H1 (cell line): ENCODE measurements around the gene SEC14L5. TPM values are rescaled to one million over a fixed set of nuclear protein-coding genes. Genes with fewer than 3 reads are reported as not detected.

Experiments used
- CTCF ChIA-PET: fragments of 300-600 bp; sonication (Branson Sonifier 250); formaldehyde crosslinking; loops from one replicate; lab custom pipeline; 2021; ENCODE audit not compliant: partially characterized antibody; lab: Charles Lee
- POLR2A ChIA-PET: fragments of 300-600 bp; sonication (Branson Sonifier 250); formaldehyde crosslinking; loops from one replicate; lab custom pipeline; 2021; ENCODE audit warnings: inconsistent platforms; ENCODE audit not compliant: partially characterized antibody; lab: Charles Lee
- DNase-seq, 2 experiments: peaks; one replicate each; pipeline versions ENCODE4 v3.0.0 to v3.0.0-alpha.2; 2010 to 2022; ENCODE audit warnings: low spot score in 2 of 2, low read depth in 1 of 2, mixed read lengths in 1 of 2
- FAIRE-seq: peaks from 2 replicates; lab custom pipeline; 2011; peaks lifted over from hg19 to GRCh38; lab: Jason Lieb, UNC
- H2AFZ ChIP-seq: 2 replicates; pipeline ENCODE4 v1.8.1; 2012; ENCODE audit warnings: low read length, inconsistent platforms
- H2AK5ac ChIP-seq: 2 replicates; pipeline ENCODE4 v1.6.1; 2013; ENCODE audit warnings: low read depth, low read length
- H2BK120ac ChIP-seq: replicated peaks from 2 replicates; pipeline ENCODE3; 2013; ENCODE audit warnings: low read depth, low read length, inconsistent platforms
- H2BK12ac ChIP-seq: 2 replicates; pipeline ENCODE4 v1.6.1; 2013; ENCODE audit warnings: low read depth, low read length
- H2BK15ac ChIP-seq: 2 replicates; pipeline ENCODE4 v1.6.1; 2013; ENCODE audit warnings: low read length
- H2BK20ac ChIP-seq: 2 replicates; pipeline ENCODE4 v1.6.1; 2013; ENCODE audit warnings: low read length
- H2BK5ac ChIP-seq: 2 replicates; pipeline ENCODE4 v1.6.1; 2013; ENCODE audit warnings: low read depth, low read length
- H3K14ac ChIP-seq: 2 replicates; pipeline ENCODE4 v1.6.1; 2013; ENCODE audit warnings: inconsistent platforms; ENCODE audit not compliant: insufficient read length
- H3K18ac ChIP-seq: 2 replicates; pipeline ENCODE4 v1.6.1; 2013; ENCODE audit warnings: low read length; ENCODE audit errors: extremely low read depth
- H3K23ac ChIP-seq: 2 replicates; pipeline ENCODE4 v1.6.1; 2013; ENCODE audit warnings: inconsistent platforms; ENCODE audit not compliant: insufficient read length
- H3K23me2 ChIP-seq: 2 replicates; pipeline ENCODE4 v1.6.1; 2013; ENCODE audit warnings: low read depth, low read length
- H3K27ac ChIP-seq: 2 replicates; pipeline ENCODE4 v1.6.1; 2011; ENCODE audit warnings: low read depth, low read length, inconsistent platforms
- H3K27me3 ChIP-seq, 4 experiments: replicated peaks in 1 of 4; 1 replicate in 1 of 4; 2 replicates in 3 of 4; pipeline versions ENCODE4 v1.6.1 to v1.8.1; 2011 to 2013; ENCODE audit warnings: low read length in 3 of 4, mild to moderate bottlenecking in 3 of 4, inconsistent platforms in 2 of 4, mixed read lengths in 2 of 4, moderate library complexity in 1 of 4; ENCODE audit not compliant: control insufficient read depth in 3 of 4, insufficient read depth in 3 of 4; ENCODE audit errors: extremely low read depth in 1 of 4
- H3K36me3 ChIP-seq, 4 experiments: 2 replicates each; pipeline versions ENCODE4 v1.6.1 to v1.8.1; 2011 to 2013; ENCODE audit warnings: mild to moderate bottlenecking in 4 of 4, low read length in 3 of 4, moderate library complexity in 2 of 4, control low read depth in 1 of 4, inconsistent platforms in 1 of 4; ENCODE audit not compliant: insufficient read depth in 4 of 4, control insufficient read depth in 2 of 4
- H3K4ac ChIP-seq: replicated peaks from 2 replicates; pipeline ENCODE3; 2013; ENCODE audit warnings: low read length, low read depth, mixed read lengths, inconsistent platforms; ENCODE audit not compliant: insufficient read length
- H3K4me1 ChIP-seq, 4 experiments: replicated peaks in 1 of 4; 1 replicate in 1 of 4; 2 replicates in 3 of 4; pipeline versions ENCODE4 v1.6.1 to v1.8.1; 2011 to 2013; ENCODE audit warnings: low read length in 3 of 4, inconsistent platforms in 2 of 4, mixed read lengths in 1 of 4; ENCODE audit not compliant: insufficient read depth in 4 of 4, control insufficient read depth in 3 of 4
- H3K4me2 ChIP-seq, 2 experiments: 2 replicates each; pipeline versions ENCODE4 v1.6.1 to v1.8.1; 2011 to 2013; ENCODE audit warnings: low read depth in 2 of 2, low read length in 2 of 2, control low read depth in 1 of 2, inconsistent platforms in 1 of 2, mild to moderate bottlenecking in 1 of 2; ENCODE audit not compliant: insufficient read depth in 1 of 2
- H3K4me3 ChIP-seq, 4 experiments: fragments of 200-600, 300-600 bp in 1 of 4; sonication (generic), shearing (Covaris generic), sonication (Bioruptor Twin) in 1 of 4; 2 replicates each; pipeline versions ENCODE4 v1.5.1 to v1.8.1; 2011 to 2016; ENCODE audit warnings: low read length in 4 of 4, low read depth in 3 of 4, control low read depth in 2 of 4, inconsistent platforms in 2 of 4, mild to moderate bottlenecking in 2 of 4, mixed read lengths in 1 of 4, moderate library complexity in 1 of 4; ENCODE audit not compliant: insufficient read depth in 2 of 4; ENCODE audit errors: extremely low read depth in 1 of 4
- H3K56ac ChIP-seq: replicated peaks from 2 replicates; pipeline ENCODE3; 2013; ENCODE audit warnings: low read depth, mild to moderate bottlenecking, mixed read lengths, low read length, inconsistent platforms; ENCODE audit not compliant: insufficient read length
- H3K79me1 ChIP-seq: 2 replicates; pipeline ENCODE4 v1.6.1; 2013; ENCODE audit warnings: low read depth, low read length, control low read depth
- H3K79me2 ChIP-seq, 2 experiments: 2 replicates each; pipeline versions ENCODE4 v1.6.1 to v1.8.1; 2012 to 2013; ENCODE audit warnings: low read length in 2 of 2, mild to moderate bottlenecking in 2 of 2, inconsistent platforms in 1 of 2; ENCODE audit not compliant: insufficient read depth in 2 of 2, control insufficient read depth in 1 of 2
- H3K9ac ChIP-seq, 4 experiments: replicated peaks in 1 of 4; 1 replicate in 1 of 4; 2 replicates in 3 of 4; pipeline versions ENCODE4 v1.6.1 to v1.8.1; 2011 to 2013; ENCODE audit warnings: low read depth in 3 of 4, low read length in 3 of 4, control low read depth in 2 of 4, mild to moderate bottlenecking in 2 of 4, moderate library complexity in 2 of 4, inconsistent platforms in 1 of 4; ENCODE audit errors: extremely low read depth in 1 of 4
- H3K9me3 ChIP-seq, 2 experiments: 2 replicates each; pipeline versions ENCODE4 v1.6.1 to v1.8.1; 2012 to 2013; ENCODE audit warnings: mild to moderate bottlenecking in 2 of 2, moderate library complexity in 2 of 2, control low read depth in 1 of 2, inconsistent platforms in 1 of 2, low read depth in 1 of 2, low read length in 1 of 2, mixed read lengths in 1 of 2; ENCODE audit not compliant: insufficient read depth in 2 of 2
- H4K20me1 ChIP-seq, 2 experiments: replicated peaks in 1 of 2; 2 replicates each; pipeline versions ENCODE3 to v1.8.1; 2011 to 2013; ENCODE audit warnings: inconsistent platforms in 2 of 2, low read length in 2 of 2, mild to moderate bottlenecking in 1 of 2; ENCODE audit not compliant: insufficient read depth in 2 of 2, control insufficient read depth in 1 of 2
- H4K5ac ChIP-seq: 2 replicates; pipeline ENCODE4 v1.6.1; 2013; ENCODE audit warnings: low read length, low read depth, mixed read lengths, inconsistent platforms; ENCODE audit not compliant: insufficient read length
- H4K8ac ChIP-seq: 2 replicates; pipeline ENCODE4 v1.8.0; 2013; ENCODE audit warnings: mild to moderate bottlenecking, moderate library complexity, low read length, inconsistent platforms; ENCODE audit not compliant: insufficient read depth; ENCODE audit errors: extremely low read depth
- H4K91ac ChIP-seq: replicated peaks from 2 replicates; pipeline ENCODE3; 2013; ENCODE audit warnings: low read length, mixed read lengths, inconsistent platforms; ENCODE audit not compliant: insufficient read length
- BRCA1 ChIP-seq: IDR thresholded peaks from 2 replicates; pipeline ENCODE4 v1.6.1; 2012; ENCODE audit warnings: low read depth, low read length, improper control_type of control experiment
- HDAC2 ChIP-seq, 2 experiments: fragments of 300-600 bp in 1 of 2; sonication (generic) in 1 of 2; IDR thresholded peaks; 2 replicates each; pipeline ENCODE4 v1.6.1; 2011 to 2012; ENCODE audit warnings: low read depth in 2 of 2, low read length in 2 of 2, mild to moderate bottlenecking in 2 of 2, moderate library complexity in 2 of 2, borderline replicate concordance in 1 of 2, inconsistent platforms in 1 of 2
- YY1 ChIP-seq: IDR thresholded peaks from 2 replicates; pipeline ENCODE4 v1.6.1; 2011; ENCODE audit warnings: low read depth, mild to moderate bottlenecking, low read length
- WGBS, 2 experiments: shearing (Covaris generic) in 1 of 2; methylation state at CpG; one replicate each; pipeline versions ENCODE4 v1.1.6 to v1.1.7; 2013 to 2015; ENCODE audit warnings: low lambda C conversion rate in 2 of 2, mixed read lengths in 2 of 2, inconsistent platforms in 1 of 2, low coverage in 1 of 2, missing lambda C conversion rate in 1 of 2; ENCODE audit not compliant: insufficient replicate concordance in 2 of 2, insufficient coverage in 1 of 2, insufficient read length in 1 of 2; ENCODE audit errors: extremely low coverage in 1 of 2, missing lambda C conversion rate in 1 of 2; 5-methylcytosine and 5-hydroxymethylcytosine counted together
- polyA plus RNA-seq, 7 experiments: library from polyadenylated mRNA; depleted of rRNA in 3 of 7; stranded (reverse) in 5 of 7; unstranded in 2 of 7; fragments of >200 nt in 5 of 7; fragments of 200-250 nt in 2 of 7; gene quantifications; 1 replicate in 5 of 7; 2 replicates in 1 of 7; 4 replicates in 1 of 7; pipeline versions ENCODE4 v1.2.1 to v1.2.3, GENCODE V29; 2011 to 2013; ENCODE audit warnings: missing spikeins in 2 of 7, mixed read lengths in 2 of 7
- total RNA-seq: library from RNA; stranded (reverse); fragmentation: NEBNext Ultra II Directional; extraction: Animal tissue kit (Norgen Biotek cat#: 25700); gene quantifications from 2 replicates; pipeline ENCODE4 v1.2.1, GENCODE V29; 2021

Gene SEC14L5
- total and polyA plus RNA-seq, 2 of the 8 experiments (the other 6 are each of a cell fraction or from before 2014, with no cell fraction given), result 1.9 to 3.0 TPM

DNA sequence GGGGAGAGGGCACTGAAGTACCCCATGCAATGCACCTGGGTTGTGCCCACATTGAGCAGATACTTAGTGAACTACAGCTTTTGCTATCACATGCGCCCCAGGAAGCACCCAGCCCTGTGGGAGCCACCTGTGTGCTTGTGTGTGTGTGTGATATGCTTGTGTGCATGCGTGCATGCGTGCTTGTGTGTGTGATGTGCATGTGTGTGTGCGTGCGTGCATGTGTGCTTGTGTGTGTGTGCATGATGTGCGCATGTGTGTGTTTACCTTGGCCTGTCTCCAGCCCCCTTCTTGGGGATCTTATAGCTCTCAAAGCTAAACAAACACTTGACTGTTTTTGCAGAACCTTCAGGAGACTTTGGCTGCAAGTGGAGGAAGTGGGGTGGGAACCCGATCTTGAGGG lies 106.8 kb downstream of the SEC14L5 start:
- CTCF ChIA-PET, result interaction anchor here (1.0 to 28.8 kb wide), 5 partner anchors 9 to 32 kb away, joined by 3 to 625 read pairs (median 5); partner anchors contain the start of genes ALG1 and EEF2KMT
- DNase-seq (no peak), FAIRE-seq (no peak)
- no peak overlapping the region for H2AK5ac ChIP-seq
- no peaks in the 10 kb centered on the region for H3K9me3 ChIP-seq
- WGBS, 2 experiments, result 92% methylated on average over 7 of the region's 7 CpGs; no CpG with 5 or more reads in 1 of the 2 experiments
- no peak overlapping the region for H3K23ac ChIP-seq
- H2BK5ac ChIP-seq, result peak overlapping the region; percentile 7; the same call in 1 of the 2 replicates
- no peak overlapping the region for H2BK20ac ChIP-seq
- POLR2A ChIA-PET, result interaction anchor here (1.9 kb wide), 1 partner anchor 11 kb away, joined by 7 read pairs; no protein-coding TSS in a partner anchor
- H3K27me3 ChIP-seq, result 0 out of 7 replicates have a peak, but pooled peaks cover 0 to 1% (median 0%) of the 10 kb centered on the region in 4 experiments
- no peaks in the 10 kb centered on the region for H3K79me1 ChIP-seq
- H3K36me3 ChIP-seq, result no peaks in the 10 kb centered on the region
- H3K27ac ChIP-seq, result no peak overlapping the region
- no peak overlapping the region for H3K9ac ChIP-seq
- H4K5ac ChIP-seq, result no peak overlapping the region
- no peak overlapping the region for H2AFZ ChIP-seq
- no peak overlapping the region for H3K4me2 ChIP-seq
- H4K91ac ChIP-seq, result no peak overlapping the region
- no peak overlapping the region for H2BK12ac ChIP-seq
- H3K4me1 ChIP-seq, result peaks cover 0 to 8% (median 5%) of the 10 kb centered on the region in 4 experiments; a peak in 6 of 7 replicates
- no peaks in the 10 kb centered on the region; the same call in 1 of the 2 replicates for H3K23me2 ChIP-seq
- no peak overlapping the region for H4K8ac ChIP-seq
- H3K79me2 ChIP-seq, result no peaks in the 10 kb centered on the region
- H2BK15ac ChIP-seq, result no peak overlapping the region; the same call in 1 of the 2 replicates
- H3K18ac ChIP-seq, result no peak overlapping the region
- no peak overlapping the region for H3K56ac ChIP-seq
- no peaks in the 10 kb centered on the region for H4K20me1 ChIP-seq
- H3K4ac ChIP-seq, result no peak overlapping the region
- H2BK120ac ChIP-seq, result no peak overlapping the region
- H3K14ac ChIP-seq, result no peak overlapping the region
- no peak overlapping the region for H3K4me3 ChIP-seq
- TF ChIP-seq YY1, result no peak
- TF ChIP-seq BRCA1, result no peak
- TF ChIP-seq HDAC2 (IDR thresholded peaks at IDR 0.05; ENCODE audit: borderline replicate concordance in 1 of 2, low read depth in 2 of 2, low read length in 2 of 2), result no peak
